Measurements from ENCODE around the gene CD247. TPM values are rescaled to one million over a fixed set of nuclear protein-coding genes. Genes with fewer than 3 reads are reported as not detected.

Gene CD247
- total RNA-seq, 2 donors from 2014 or later: 0.96 TPM; not detected in 1

DNA sequence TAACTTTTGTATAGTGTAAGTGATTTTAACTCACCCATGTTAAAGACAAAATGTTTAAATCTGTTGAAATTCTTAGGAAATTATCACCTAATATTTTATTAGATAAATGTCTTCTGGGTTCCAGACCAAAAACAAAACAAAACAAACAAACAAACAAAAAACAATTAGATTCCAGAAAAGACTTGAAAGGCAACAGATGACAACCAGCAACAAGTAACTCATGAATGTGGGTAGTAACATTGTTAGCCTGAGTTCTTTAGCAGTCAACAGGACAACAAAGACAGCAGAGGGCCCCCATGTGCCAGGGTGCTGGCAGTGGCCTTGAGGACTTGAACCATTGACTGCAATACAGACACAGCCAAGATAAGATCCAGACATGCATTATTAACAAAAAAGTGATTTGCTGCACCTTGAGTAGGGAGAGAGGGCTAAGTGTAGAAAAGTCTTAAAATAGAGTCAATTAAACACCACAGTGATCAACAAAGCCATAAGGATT is 2.4 kb upstream of the CD247 start:
- no peak overlapping the region for H3K27ac ChIP-seq
- no peaks in the 10 kb centered on the region for H3K27me3 ChIP-seq (replicated peaks; ENCODE audit: insufficient read depth)
- no peaks in the 10 kb centered on the region for H3K4me1 ChIP-seq (replicated peaks)
- intact Hi-C loops (cut with DNase I): no loop called here
- no peak for TF ChIP-seq POLR2A (IDR thresholded peaks at IDR 0.05)
- TF ChIP-seq, protein P1, sequence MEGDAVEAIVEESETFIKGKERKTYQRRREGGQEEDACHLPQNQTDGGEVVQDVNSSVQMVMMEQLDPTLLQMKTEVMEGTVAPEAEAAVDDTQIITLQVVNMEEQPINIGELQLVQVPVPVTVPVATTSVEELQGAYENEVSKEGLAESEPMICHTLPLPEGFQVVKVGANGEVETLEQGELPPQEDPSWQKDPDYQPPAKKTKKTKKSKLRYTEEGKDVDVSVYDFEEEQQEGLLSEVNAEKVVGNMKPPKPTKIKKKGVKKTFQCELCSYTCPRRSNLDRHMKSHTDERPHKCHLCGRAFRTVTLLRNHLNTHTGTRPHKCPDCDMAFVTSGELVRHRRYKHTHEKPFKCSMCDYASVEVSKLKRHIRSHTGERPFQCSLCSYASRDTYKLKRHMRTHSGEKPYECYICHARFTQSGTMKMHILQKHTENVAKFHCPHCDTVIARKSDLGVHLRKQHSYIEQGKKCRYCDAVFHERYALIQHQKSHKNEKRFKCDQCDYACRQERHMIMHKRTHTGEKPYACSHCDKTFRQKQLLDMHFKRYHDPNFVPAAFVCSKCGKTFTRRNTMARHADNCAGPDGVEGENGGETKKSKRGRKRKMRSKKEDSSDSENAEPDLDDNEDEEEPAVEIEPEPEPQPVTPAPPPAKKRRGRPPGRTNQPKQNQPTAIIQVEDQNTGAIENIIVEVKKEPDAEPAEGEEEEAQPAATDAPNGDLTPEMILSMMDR (IDR thresholded peaks at IDR 0.05): no peak
- TF ChIP-seq POLR2AphosphoS5 (IDR thresholded peaks at IDR 0.05): no peak
- H3K4me3 ChIP-seq: no peak overlapping the region
- H3K9me3 ChIP-seq: no peaks in the 10 kb centered on the region
- H3K36me3 ChIP-seq: no peaks in the 10 kb centered on the region
- DNase-seq (ENCODE audit: low spot score): no peak

DNA sequence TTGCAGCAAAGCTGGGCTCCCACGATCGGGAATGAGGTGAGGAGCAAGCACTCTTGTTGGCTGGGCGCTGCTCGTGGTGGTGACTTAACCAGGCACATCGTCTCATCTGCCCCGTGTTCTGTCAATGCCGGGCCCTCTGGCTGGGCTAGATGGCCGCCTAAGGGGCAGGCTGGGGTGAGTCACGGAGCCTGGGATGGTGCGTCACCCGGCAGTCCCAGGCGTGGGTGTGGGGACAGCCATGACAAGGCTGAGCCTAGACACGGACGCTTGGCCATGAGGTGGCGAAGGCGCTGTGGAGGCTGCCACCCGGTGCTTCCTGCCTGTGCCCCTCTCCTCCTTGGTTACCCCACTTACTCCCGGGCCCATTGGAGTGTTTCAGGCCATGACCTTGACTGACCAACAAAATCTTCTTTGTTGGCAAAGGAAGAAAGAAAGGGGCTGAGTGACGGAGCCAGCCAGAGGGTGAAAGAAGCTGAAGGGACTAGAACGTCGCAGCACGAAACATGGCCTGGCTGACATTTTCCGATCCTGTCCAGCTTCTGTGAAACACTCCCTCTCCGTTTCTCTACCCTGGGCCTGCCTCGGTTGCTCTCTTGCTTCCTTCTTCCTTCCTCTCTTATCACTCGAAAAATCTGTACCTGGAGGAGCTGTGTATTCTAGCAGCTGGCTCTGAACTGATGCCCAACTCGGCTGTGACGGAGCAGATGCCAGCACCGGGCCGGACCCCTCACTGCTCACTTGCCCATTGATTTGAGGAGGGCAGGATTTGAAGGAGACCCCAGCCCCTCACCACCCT is 596 bp downstream of the CD247 start:
- no peaks in the 10 kb centered on the region for H3K27me3 ChIP-seq (replicated peaks; ENCODE audit: insufficient read depth)
- no peaks in the 10 kb centered on the region for H3K9me3 ChIP-seq
- 88% methylated on average over 30 of the region's 30 CpGs for WGBS
- DNase-seq (ENCODE audit: low spot score): no peak
- H3K36me3 ChIP-seq: no peaks in the 10 kb centered on the region
- TF ChIP-seq POLR2AphosphoS5 (IDR thresholded peaks at IDR 0.05): no peak
- H3K4me3 ChIP-seq: no peak overlapping the region
- intact Hi-C loops (cut with DNase I): no loop called here
- H3K27ac ChIP-seq: no peak overlapping the region
- H3K4me1 ChIP-seq (replicated peaks): no peaks in the 10 kb centered on the region

DNA sequence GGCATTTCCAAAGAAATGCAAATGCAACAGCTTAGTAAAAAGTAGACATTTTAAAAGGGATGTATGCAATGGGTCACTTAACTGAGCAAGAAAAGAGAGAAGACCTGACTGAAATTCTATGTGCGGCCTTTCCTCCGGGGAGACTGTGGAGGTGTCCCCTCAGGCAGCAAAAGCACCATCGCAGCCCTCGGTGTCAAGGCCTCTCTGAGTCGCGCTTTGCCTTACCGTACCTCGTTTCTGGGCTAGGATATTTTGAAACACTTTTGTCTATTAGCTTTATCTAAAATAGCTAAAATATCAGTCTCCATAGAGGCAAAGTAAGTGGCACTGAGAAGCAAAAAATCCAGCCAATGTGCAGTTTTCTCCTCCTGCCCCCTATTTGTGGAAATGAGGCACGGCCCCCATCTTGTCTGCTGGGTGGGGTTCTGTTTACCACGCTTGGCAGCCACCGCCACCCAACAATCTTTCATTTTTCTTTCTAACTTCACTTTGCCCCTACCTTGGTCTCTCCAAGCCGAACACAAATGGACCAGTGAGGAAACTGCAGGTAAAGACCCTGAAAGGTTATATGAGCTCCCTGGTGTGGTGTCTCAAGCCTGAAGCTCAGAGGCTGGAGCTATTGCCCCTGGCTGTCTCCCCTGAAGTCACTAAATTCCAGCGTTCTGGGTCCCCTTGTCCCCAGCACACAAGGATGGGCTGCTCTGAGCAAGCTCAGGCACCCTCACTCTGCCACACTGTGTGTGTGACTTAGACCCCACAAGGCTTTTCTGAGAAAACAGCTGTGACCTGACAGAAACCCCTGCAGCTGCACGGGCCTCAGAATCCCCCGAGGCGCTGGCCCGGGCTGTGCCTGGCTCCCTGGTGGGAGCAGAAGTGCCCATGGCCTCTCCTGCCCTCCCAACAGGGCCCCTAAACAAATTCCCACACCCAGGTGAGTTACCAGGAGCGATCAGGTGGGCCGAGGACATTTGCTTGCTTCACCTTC is 1.6 kb downstream of the CD247 start:
- intact Hi-C loops (cut with DNase I): no loop called here
- TF ChIP-seq POLR2A (IDR thresholded peaks at IDR 0.05) (no peak), POLR2AphosphoS5 (IDR thresholded peaks at IDR 0.05) (no peak)
- TF ChIP-seq, protein P1 (IDR thresholded peaks at IDR 0.05): no peak
- H3K27ac ChIP-seq: no peak overlapping the region
- H3K4me3 ChIP-seq: no peak overlapping the region
- WGBS: 90% methylated on average over 19 of the region's 19 CpGs
- H3K9me3 ChIP-seq: no peaks in the 10 kb centered on the region
- no peak for DNase-seq (ENCODE audit: low spot score)
- no peaks in the 10 kb centered on the region for H3K27me3 ChIP-seq (replicated peaks; ENCODE audit: insufficient read depth)
- H3K36me3 ChIP-seq: no peaks in the 10 kb centered on the region
- no peaks in the 10 kb centered on the region for H3K4me1 ChIP-seq (replicated peaks)

DNA sequence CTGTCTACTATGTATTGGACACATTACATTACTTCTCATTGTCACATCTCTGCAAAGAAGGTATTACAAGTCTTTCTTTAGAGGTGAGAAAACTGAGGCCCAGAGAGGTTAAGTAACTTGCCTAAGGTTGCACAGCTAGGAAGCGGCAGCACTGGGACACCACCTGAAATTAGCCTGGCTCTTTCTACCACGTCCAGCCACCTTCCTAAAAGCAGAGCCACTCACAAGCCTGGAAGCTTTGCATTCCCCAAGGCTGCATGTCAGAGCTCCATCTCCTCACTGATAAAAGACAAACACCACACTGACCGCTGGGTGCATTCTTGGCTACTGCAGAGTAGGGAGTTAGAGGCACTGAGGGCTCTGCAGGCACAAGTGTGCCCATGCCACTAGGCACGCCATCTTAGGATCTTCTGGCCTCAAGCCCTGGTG is 2.4 kb downstream of the CD247 start:
- WGBS: 98% methylated on average over 4 of the region's 4 CpGs

More for the DNA sequence above, 2.4 kb downstream of the CD247 start:
- H3K27ac ChIP-seq: no peak overlapping the region
- H3K27me3 ChIP-seq (replicated peaks; ENCODE audit: insufficient read depth): no peaks in the 10 kb centered on the region
- no peak overlapping the region for H3K4me3 ChIP-seq
- no peaks in the 10 kb centered on the region for H3K9me3 ChIP-seq
- no peak for DNase-seq (ENCODE audit: low spot score)
- no peaks in the 10 kb centered on the region for H3K4me1 ChIP-seq (replicated peaks)
- no peak for TF ChIP-seq POLR2A (IDR thresholded peaks at IDR 0.05)
- no peak for TF ChIP-seq POLR2AphosphoS5 (IDR thresholded peaks at IDR 0.05)
- TF ChIP-seq, protein P1 (IDR thresholded peaks at IDR 0.05): no peak
- H3K36me3 ChIP-seq: no peaks in the 10 kb centered on the region
- intact Hi-C loops (cut with DNase I): no loop called here

Measured in prostate gland (tissue), 2 donors.